ENCODE results near the gene NR6A1.

Gene NR6A1

GRCh38 chr9:124469011-124469832, 301.9 kb downstream of the NR6A1 start:
- no peak for TF ChIP-seq OSR1 (CRISPR knock-in tag; IDR thresholded peaks at IDR 0.05)
- TF ChIP-seq, protein P1, sequence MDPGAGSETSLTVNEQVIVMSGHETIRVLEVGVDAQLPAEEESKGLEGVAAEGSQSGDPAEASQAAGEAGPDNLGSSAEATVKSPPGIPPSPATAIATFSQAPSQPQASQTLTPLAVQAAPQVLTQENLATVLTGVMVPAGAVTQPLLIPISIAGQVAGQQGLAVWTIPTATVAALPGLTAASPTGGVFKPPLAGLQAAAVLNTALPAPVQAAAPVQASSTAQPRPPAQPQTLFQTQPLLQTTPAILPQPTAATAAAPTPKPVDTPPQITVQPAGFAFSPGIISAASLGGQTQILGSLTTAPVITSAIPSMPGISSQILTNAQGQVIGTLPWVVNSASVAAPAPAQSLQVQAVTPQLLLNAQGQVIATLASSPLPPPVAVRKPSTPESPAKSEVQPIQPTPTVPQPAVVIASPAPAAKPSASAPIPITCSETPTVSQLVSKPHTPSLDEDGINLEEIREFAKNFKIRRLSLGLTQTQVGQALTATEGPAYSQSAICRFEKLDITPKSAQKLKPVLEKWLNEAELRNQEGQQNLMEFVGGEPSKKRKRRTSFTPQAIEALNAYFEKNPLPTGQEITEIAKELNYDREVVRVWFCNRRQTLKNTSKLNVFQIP (CRISPR knock-in tag; IDR thresholded peaks at IDR 0.05; ENCODE audit: borderline replicate concordance, low read depth): no peak
- TF ChIP-seq ZC3H10 (CRISPR knock-in tag; IDR thresholded peaks at IDR 0.05): no peak
- no peak for TF ChIP-seq ZNF8 (CRISPR knock-in tag; IDR thresholded peaks at IDR 0.05)
- TF ChIP-seq ZFP3 (CRISPR knock-in tag; IDR thresholded peaks at IDR 0.05): no peak
- TF ChIP-seq TCF4 (CRISPR knock-in tag; IDR thresholded peaks at IDR 0.05; ENCODE audit: borderline replicate concordance): no peak
- TF ChIP-seq RARB (CRISPR knock-in tag; IDR thresholded peaks at IDR 0.05): no peak
- no peak for TF ChIP-seq SNAI2 (CRISPR knock-in tag; IDR thresholded peaks at IDR 0.05)
- TF ChIP-seq, protein P2, sequence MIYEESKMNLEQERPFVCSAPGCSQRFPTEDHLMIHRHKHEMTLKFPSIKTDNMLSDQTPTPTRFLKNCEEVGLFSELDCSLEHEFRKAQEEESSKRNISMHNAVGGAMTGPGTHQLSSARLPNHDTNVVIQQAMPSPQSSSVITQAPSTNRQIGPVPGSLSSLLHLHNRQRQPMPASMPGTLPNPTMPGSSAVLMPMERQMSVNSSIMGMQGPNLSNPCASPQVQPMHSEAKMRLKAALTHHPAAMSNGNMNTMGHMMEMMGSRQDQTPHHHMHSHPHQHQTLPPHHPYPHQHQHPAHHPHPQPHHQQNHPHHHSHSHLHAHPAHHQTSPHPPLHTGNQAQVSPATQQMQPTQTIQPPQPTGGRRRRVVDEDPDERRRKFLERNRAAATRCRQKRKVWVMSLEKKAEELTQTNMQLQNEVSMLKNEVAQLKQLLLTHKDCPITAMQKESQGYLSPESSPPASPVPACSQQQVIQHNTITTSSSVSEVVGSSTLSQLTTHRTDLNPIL (CRISPR knock-in tag; IDR thresholded peaks at IDR 0.05; ENCODE audit: low read depth): no peak
- ATAC-seq: no peak

DNA sequence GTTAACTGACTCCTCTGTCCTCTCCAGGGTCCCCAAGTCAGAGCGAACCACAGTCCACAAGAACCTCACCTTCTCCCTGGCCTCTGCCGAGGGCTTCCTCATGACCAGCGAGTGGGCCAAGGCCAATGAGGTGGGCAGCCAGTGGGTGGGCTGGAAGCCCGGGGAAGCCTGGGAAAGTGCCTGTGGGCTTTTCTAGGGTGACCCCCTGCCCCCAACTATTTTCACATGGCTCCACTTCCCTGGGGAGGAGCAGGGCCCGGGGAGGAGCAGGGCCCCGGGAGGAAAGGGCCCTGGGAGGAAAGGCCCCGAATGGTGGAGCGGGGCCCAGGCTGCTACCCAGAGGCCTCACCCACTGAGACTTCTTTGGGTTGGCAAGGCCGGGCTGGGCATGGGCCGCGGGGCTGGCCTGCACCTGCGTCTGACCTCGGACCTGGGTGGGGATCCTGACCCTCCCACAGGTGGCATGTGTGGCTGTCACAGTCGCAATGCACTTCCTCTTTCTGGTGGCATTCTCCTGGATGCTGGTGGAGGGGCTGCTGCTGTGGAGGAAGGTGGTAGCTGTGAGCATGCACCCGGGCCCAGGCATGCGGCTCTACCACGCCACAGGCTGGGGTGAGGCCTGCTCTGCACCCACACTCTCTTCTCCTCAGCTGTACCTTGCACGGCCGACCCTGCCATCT, 302.9 kb downstream of the NR6A1 start:
- TF ChIP-seq PPARA (CRISPR knock-in tag; IDR thresholded peaks at IDR 0.05; ENCODE audit: borderline replicate concordance) (no peak), ESRRG (CRISPR knock-in tag; IDR thresholded peaks at IDR 0.05) (no peak), ISL1 (CRISPR knock-in tag; IDR thresholded peaks at IDR 0.05) (no peak)
- no peak for ATAC-seq

DNA sequence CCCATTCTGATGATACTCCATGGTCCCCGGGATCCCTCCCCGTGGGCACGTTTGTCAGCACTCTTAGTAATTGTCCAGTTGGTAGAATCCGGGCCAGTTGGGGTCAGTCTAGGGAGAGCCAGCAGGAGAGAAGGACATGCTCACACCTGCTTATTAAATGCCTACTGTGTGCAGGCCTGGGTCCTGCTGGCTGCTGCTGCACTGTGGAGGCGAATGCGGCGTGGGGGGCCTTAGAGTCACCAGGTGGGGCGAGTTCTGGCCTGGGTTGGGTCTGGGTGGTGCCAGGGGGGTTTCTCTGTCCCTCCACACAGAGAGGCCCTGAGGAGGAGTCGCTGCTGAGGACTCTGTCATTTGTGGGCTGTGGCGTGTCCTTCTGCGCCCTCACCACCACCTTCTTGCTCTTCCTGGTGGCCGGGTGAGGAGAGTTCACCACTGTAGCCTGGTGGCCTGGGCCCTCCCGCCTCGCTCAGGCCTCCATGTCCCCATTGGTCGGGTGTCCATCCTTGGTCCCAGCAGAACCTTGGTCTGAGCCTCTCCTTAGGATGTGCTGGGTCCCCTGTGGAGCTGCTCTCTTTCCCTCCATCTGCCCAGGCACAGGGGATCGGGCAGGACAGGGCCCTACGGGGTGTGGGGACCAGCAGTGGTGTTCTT, 303.6 kb downstream of the NR6A1 start:
- no peak for ATAC-seq
- TF ChIP-seq, protein P3, sequence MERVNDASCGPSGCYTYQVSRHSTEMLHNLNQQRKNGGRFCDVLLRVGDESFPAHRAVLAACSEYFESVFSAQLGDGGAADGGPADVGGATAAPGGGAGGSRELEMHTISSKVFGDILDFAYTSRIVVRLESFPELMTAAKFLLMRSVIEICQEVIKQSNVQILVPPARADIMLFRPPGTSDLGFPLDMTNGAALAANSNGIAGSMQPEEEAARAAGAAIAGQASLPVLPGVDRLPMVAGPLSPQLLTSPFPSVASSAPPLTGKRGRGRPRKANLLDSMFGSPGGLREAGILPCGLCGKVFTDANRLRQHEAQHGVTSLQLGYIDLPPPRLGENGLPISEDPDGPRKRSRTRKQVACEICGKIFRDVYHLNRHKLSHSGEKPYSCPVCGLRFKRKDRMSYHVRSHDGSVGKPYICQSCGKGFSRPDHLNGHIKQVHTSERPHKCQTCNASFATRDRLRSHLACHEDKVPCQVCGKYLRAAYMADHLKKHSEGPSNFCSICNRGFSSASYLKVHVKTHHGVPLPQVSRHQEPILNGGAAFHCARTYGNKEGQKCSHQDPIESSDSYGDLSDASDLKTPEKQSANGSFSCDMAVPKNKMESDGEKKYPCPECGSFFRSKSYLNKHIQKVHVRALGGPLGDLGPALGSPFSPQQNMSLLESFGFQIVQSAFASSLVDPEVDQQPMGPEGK (CRISPR knock-in tag; IDR thresholded peaks at IDR 0.05; ENCODE audit: borderline replicate concordance): no peak

Data from SK-N-SH treated with all-trans-retinoic acid at 6 μM for 48 hours (cell line).